GM19240 (cell line): Measurements from ENCODE around the gene MYH6.

Source experiments
- DNase-seq: peaks from one replicate; pipeline ENCODE4 v3.0.0; 2011; ENCODE audit warnings: low spot score; ENCODE audit not compliant: insufficient read length

The MYH6 gene

DNA sequence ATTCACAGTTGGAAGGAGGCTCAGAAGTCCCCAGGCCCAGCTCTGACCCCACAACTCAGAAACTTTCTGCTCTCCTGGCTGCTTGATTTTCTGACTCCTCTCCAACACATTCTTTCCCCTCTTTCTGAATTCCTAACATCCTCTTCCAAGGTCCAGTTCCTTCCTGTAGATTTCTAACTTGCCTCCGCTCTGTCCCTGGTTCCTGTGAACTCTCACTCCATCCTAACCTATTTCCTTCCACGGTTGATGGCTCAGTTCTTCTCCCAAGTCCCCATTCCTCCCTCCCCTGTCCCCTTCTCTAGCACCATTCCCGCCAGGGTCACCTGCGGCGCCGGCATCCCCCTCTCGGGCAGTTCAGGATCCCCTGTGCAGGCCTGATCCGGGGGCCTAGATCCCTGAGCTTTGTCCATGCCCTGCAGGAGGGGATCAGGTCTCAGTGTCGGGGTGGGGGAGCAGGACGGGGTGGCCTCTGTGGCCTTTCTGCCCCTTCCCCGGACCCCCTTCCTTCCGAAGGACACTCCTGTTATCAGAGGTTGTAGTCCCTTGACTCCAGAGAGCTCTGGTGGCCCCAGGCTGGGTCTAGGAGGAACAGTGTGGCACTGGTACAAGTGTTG, 49.4 kb downstream of the MYH6 start:
- no peak for DNase-seq

GRCh38 chr14:23358042-23358441, 50.0 kb downstream of the MYH6 start:
- no peak for DNase-seq

DNA sequence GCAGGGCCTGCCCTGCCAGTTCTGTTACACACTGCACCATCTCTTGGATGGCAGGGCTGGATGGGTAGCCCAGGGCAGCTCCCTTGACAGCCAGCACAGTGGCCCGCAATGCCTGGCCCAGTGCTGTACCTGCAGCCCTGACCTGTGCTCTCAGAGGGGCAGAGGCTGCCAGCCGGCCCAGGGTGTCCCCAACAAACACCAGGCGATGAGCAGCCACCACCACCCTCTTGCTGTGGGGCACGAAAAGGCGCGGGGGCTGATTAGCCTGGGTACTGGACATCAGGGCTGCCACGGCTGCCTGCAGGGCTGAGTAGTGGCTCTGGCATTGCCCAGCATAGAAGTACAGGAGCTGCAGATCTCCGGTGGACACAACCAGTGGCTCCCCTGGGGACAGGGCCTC, 50.8 kb downstream of the MYH6 start:
- DNase-seq, result no peak

DNA sequence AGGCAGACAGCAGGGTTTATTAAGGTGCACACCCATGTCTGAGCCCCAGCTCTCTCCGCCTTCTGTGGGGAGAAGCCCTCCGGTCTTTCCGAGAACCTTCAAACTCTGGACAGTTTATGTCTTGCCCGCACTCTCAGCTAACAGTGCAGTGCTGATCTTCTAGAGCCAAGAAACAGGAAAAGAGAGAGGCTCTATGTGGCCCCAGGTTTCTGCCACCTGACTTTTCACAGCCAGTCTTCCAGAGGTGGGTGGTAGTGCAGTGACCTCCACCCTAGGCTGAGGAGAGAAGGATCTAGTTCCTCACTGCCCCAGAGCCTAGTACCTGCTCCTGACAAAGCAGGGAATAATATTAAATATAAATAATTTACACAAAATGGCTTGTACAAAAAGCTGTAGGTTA, 51.4 kb downstream of the MYH6 start:
- no peak for DNase-seq

GRCh38 chr14:23355871-23356435, 52.1 kb downstream of the MYH6 start:
- DNase-seq, result no peak

DNA sequence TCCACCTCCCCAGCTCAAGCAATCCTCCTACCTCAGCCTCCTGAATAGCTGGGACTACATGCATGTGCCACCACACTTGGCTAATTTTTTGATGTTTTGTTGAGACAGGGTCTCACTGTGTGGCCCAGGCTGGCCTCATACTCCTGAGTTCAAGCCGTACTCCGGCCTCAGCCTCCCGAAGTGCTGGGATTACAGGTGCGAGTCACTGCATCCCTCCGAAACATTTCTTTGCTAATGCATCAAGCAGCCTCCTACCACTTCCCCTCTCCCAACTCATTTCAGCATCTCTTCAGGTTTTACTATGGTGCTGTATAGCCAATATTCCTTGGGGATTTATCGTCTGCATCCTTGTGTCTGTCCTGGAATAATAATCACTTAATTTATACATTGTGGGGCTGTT, 53.1 kb downstream of the MYH6 start:
- no peak for DNase-seq

DNA sequence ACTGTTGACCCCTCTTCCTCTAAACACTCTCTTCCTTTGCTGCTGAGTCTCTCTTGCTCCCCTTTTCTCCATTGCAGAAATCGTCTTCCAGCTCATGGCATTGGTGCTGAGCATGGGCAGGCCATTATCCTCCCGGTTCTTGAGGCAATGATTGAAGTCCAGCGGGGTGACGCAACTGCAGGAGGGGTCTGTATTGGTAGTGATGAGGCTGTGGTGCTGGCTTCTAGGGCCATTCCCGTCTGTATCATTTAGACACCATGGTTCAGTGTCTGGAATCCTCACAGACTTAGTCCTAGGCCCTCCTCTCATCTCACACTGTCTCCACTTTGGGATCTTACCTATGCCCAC, 54.7 kb downstream of the MYH6 start:
- no peak for DNase-seq

GRCh38 chr14:23352506-23353432, 55.3 kb downstream of the MYH6 start, which contains the start of gene SLC22A17:
Gene SLC22A17, minus strand, starts transcription at chr14:23352887.
- no peak for DNase-seq

DNA sequence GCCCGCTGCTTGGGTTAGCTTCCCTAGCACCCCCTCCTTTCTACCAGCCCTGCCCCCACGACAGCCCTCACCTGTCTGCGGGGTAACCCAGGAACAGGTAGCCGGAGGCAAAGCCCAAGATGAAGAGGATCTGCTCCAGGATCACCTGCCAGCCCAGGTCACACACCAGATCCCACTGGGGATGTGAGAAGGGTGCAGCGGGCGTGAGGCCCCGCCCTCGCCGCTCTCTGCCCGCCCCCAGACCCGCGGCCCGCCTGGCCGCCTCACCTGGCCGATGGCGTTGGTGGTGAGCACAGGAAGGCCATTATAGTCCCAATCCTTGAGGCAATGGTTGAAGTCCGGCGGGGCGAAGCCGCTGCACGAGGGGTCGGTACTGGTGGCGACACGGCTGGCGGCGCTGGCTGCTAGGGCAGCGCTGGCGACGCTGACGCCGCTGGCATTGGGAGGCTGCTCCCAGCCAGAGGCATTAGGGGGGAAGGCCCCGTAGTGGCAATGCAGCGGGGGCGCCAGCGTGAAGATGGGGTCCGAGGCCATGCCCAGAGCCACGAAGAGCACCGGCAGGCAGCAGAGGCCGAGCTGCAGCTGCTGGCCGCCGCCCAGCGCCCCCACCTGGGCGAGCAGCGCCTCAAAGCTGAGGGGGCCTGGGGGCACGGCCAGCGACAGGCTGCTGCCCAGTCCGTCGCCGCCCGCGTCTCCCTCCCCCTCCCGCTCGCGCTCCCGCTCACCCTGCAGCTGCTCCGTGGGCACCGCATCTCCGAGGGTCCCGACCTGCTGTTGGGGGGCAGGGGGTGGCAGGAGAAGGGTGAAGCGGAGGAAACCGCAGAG, 56.2 kb downstream of the MYH6 start:
- DNase-seq, result no peak

- DNase-seq, result no peak
Measured at GRCh38 chr14:23349156-23349845, 58.8 kb downstream of the MYH6 start.

DNA sequence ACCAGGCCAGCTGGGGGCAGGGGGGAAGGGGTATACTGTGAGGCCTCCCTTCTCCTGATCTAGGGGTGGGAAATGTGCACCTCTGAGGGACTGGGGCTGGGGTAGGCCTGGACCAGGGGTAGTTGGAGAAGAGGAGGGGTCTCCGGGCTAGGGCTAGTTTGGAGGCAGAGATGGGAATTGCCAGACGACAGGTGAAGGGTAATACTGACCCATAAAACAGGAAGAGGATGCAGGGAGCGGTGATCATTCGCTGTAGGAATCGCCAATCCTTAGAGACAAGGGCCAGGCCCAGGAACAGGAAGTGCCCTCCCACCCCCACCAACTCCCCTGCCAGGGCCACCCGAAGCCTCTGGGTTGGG, 59.8 kb downstream of the MYH6 start:
- DNase-seq, result no peak

DNA sequence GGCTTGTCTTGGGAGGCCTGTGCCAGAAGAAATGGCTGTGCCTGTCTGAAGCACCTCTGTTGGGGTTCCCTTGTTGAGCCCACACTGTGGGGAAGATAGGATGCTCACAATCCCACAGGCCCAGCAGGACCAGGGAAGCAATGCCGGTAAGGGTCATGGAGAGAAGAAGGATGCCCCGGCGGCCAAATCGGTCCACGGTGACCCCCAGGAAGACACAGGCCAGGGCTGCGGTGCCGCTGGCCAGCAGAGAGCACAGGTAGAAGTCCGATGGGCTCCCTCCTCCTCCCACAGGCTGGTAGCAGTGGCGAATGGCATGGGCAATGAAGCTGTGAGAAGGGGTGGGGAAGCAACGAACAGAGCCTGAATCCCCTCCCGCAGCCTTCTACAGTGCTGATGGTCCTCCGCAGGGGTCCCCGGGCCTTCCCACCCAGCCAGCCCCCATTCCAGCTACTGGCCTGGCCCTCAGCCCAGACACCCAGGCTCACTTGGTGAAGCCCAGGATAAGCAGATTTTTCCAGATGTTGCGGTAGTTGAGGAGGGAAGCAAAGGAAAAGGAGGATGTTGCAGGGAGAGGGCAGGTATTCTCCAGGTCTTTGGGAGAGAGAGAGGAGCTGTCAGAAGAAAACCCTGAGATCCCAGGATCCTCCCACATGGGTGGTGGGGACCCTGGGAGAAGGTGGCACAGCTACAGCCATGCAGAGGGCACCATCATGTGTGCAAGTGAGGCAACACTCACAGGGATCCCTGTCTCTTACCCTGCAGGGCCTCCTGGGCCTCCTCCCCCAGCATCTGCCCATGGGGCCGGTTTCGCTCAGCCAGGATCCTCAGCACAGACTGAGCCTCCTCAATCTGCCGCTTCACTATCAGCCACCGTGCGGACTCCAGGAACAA, 60.4 kb downstream of the MYH6 start:
- no peak for DNase-seq

DNA sequence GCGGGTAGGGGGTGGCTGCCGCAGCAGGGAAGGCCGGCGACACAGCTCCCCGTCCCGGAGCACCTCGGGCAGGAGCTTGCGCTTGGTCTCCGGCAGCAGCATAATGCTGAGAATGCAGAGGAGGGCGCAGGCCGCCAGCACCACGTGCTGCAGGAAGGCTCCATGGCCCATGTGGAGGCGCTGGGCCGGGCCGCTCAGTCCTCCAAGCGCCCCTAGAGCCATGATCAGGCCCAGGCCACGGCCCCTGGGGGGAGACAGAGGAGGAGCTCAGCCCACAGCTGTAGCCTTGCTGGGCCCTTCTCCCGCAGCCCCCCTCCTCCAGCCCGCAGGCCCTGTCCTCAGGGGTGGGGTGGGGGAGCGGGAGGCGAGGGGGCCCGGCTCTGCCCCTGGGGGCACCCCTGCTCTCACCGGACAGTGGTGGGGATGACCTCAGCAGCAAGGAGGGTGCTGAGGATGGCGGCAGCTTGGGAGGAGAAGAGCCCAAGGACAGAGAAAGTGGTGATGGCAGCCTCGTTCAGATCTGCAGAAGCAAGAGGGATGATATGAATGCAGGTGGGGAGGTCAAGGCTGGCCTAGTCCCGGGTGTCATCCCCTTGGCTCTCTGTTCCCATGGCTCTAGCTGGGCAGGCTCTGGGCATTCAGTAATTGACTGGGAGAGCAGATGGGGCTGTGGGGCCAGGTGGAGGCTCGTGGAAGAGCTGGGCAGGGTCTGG, 61.2 kb downstream of the MYH6 start:
- DNase-seq, result no peak

- DNase-seq, result no peak
Measured at GRCh38 chr14:23345987-23346692, 61.9 kb downstream of the MYH6 start.

GRCh38 chr14:23344481-23344880, 63.6 kb downstream of the MYH6 start:
- no peak for DNase-seq

DNA sequence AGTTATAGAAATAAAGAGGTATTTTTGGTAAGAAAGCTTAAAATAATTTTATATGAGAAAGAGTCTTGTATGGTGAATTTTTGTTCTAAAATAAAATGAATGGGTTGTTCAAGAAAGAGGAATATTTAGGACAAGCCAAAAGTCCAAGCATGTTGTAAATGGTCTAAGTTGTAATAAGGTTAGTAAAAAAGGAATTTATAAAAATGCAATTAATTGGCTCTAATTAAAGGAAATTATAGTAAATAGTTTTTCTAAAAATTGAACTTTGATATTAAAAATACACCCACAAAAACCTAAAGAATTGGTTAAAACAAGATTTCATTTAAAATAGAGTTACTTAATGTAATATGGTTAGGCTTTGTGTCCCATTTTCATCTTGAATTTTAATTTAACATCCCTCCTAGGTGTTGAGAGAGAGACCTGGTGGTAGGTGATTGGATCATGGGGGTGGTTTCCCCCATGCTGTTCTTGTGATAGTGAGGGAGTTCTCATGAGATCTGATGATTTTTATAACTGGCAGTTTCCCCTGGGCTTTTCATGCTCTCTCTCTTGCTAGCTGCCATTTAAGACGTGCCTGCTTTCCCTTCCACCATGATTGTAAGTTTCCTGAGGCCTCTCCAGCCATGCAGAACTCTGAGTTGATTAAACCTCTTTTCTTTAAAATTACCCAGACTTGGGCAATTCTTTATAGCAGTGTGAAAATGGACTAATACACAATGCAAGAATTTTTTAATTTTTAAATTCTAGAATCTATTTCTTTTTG, 68.4 kb downstream of the MYH6 start:
- no peak for DNase-seq

- DNase-seq, result no peak
Measured at GRCh38 chr14:23335623-23336022, 72.5 kb downstream of the MYH6 start.
